Endothelial cell of umbilical vein (primary cell): ENCODE results near the gene PTK6. TPM values are rescaled to one million over a fixed set of nuclear protein-coding genes. Genes with fewer than 3 reads are reported as not detected.

Experiments
- BruUV-seq: library from RNA; stranded (reverse); fragments of 400-500 nt; replicated peaks from 2 replicates; lab custom pipeline; 2021; lab: Mats Ljungman, UMichigan
- CTCF ChIA-PET: fragments of 300-600, 350-600 bp; sonication (Branson Sonifier 250); formaldehyde crosslinking; loops from one replicate; lab custom pipeline; 2021; ENCODE audit warnings: antibody characterized with exemption, inconsistent platforms; lab: Charles Lee
- POLR2A ChIA-PET: fragments of 300-600, 350-600 bp; sonication (Branson Sonifier 250); formaldehyde crosslinking; loops from one replicate; lab custom pipeline; 2021; ENCODE audit warnings: antibody characterized with exemption, inconsistent platforms; lab: Charles Lee
- DNase-seq: peaks from one replicate; pipeline ENCODE4 v3.0.0-alpha.2; 2011; ENCODE audit warnings: low read depth, low spot score
- FAIRE-seq: peaks from 2 replicates; lab custom pipeline; 2011; peaks lifted over from hg19 to GRCh38; lab: Jason Lieb, UNC
- H2AFZ ChIP-seq: 2 replicates; pipeline ENCODE4 v1.6.0; 2012; ENCODE audit warnings: low read depth, low read length, control low read depth, inconsistent platforms
- H3K27ac ChIP-seq: 2 replicates; pipeline ENCODE4 v1.5.1; 2011; ENCODE audit warnings: low read depth, mild to moderate bottlenecking, control low read depth, low read length, moderate library complexity; ENCODE audit not compliant: insufficient read depth
- H3K27me3 ChIP-seq, 2 experiments: 2 replicates each; pipeline versions ENCODE4 v1.6.0 to v1.6.1; 2011; ENCODE audit warnings: low read length in 2 of 2, mixed read lengths in 1 of 2; ENCODE audit not compliant: control insufficient read depth in 2 of 2, insufficient read depth in 2 of 2
- H3K36me3 ChIP-seq, 2 experiments: 2 replicates in 1 of 2; 3 replicates in 1 of 2; pipeline ENCODE4 v1.5.1; 2011; ENCODE audit warnings: low read length in 2 of 2, mild to moderate bottlenecking in 1 of 2, moderate library complexity in 1 of 2; ENCODE audit not compliant: control insufficient read depth in 2 of 2, insufficient read depth in 2 of 2; ENCODE audit errors: extremely low read depth in 1 of 2
- H3K4me1 ChIP-seq: 3 replicates; pipeline ENCODE4 v1.5.1; 2011; ENCODE audit warnings: mild to moderate bottlenecking, low read length; ENCODE audit not compliant: control insufficient read depth, insufficient read depth; ENCODE audit errors: extremely low read depth
- H3K4me2 ChIP-seq: 2 replicates; pipeline ENCODE4 v1.6.1; 2011; ENCODE audit warnings: low read length, control low read depth, mixed read lengths; ENCODE audit not compliant: insufficient read depth
- H3K4me3 ChIP-seq, 3 experiments: fragments of 200-600 bp in 1 of 3; sonication (generic), shearing (Covaris generic) in 1 of 3; replicated peaks in 1 of 3; 2 replicates each; pipeline ENCODE4 v1.5.1; 2011 to 2016; ENCODE audit warnings: control low read depth in 3 of 3, low read length in 3 of 3, mild to moderate bottlenecking in 2 of 3, inconsistent platforms in 1 of 3, low read depth in 1 of 3, moderate library complexity in 1 of 3; ENCODE audit not compliant: insufficient read depth in 1 of 3
- H3K79me2 ChIP-seq: 2 replicates; pipeline ENCODE4 v1.6.0; 2012; ENCODE audit warnings: low read length, inconsistent platforms; ENCODE audit not compliant: control insufficient read depth, insufficient read depth
- H3K9ac ChIP-seq: replicated peaks from 2 replicates; pipeline ENCODE3; 2011; ENCODE audit warnings: low read length, control low read depth; ENCODE audit not compliant: insufficient read depth; ENCODE audit errors: extremely low read depth
- H3K9me1 ChIP-seq: replicated peaks from 3 replicates; pipeline ENCODE4 v1.6.0; 2011; ENCODE audit warnings: mild to moderate bottlenecking, low read length; ENCODE audit not compliant: control insufficient read depth, insufficient read depth; ENCODE audit errors: extremely low read depth
- H3K9me3 ChIP-seq: replicated peaks from 2 replicates; pipeline ENCODE4 v1.5.1; 2012; ENCODE audit warnings: low read length, inconsistent platforms; ENCODE audit not compliant: control insufficient read depth, insufficient read depth
- H4K20me1 ChIP-seq: replicated peaks from 2 replicates; pipeline ENCODE3; 2011; ENCODE audit warnings: mild to moderate bottlenecking, low read length; ENCODE audit not compliant: control insufficient read depth, insufficient read depth; ENCODE audit errors: extremely low read depth
- EZH2 ChIP-seq: IDR thresholded peaks from 2 replicates; pipeline ENCODE4 v1.6.1; 2012; ENCODE audit warnings: borderline replicate concordance, low read depth, mild to moderate bottlenecking, moderate library complexity, low read length, inconsistent platforms; ENCODE audit not compliant: severe bottlenecking
- FOS ChIP-seq: IDR thresholded peaks from 2 replicates; pipeline ENCODE4 v1.6.1; 2011; ENCODE audit warnings: mild to moderate bottlenecking, low read length, moderate library complexity, borderline replicate concordance; ENCODE audit not compliant: insufficient read depth
- GATA2 ChIP-seq: IDR thresholded peaks from 2 replicates; pipeline ENCODE4 v1.7.0; 2011; ENCODE audit warnings: low read depth, mild to moderate bottlenecking, moderate library complexity, mixed read lengths, low read length; ENCODE audit not compliant: insufficient read length, insufficient read depth
- JUN ChIP-seq: IDR thresholded peaks from 2 replicates; pipeline ENCODE4 v1.6.1; 2011; ENCODE audit warnings: borderline replicate concordance, low read depth; ENCODE audit not compliant: insufficient read length, insufficient read depth
- MYC ChIP-seq: IDR thresholded peaks from one replicate; pipeline ENCODE4 v1.6.1; 2011; ENCODE audit warnings: mild to moderate bottlenecking, low read depth, low read length
- POLR2A ChIP-seq: IDR thresholded peaks from 2 replicates; pipeline ENCODE4 v1.6.1; 2012; ENCODE audit warnings: low read depth, mild to moderate bottlenecking, control low read depth, low read length
- POLR2AphosphoS5 ChIP-seq: IDR thresholded peaks from 2 replicates; pipeline ENCODE4 v1.6.1; 2012; ENCODE audit warnings: low read depth, mild to moderate bottlenecking, control low read depth, low read length, moderate library complexity; ENCODE audit not compliant: insufficient read depth
- dilution Hi-C: fragments of 300-500 bp; cut with MboI; formaldehyde crosslinking; loops from one replicate; pipeline ENCODE4 v1.15.0; 2019; ENCODE audit warnings: low sequenced_read_pairs; ENCODE audit not compliant: extremely low pct_ligation_motif_present
- intact Hi-C: fragments of 100-400 bp; cut with micrococcal nuclease; formaldehyde crosslinking; loops from one replicate; pipeline ENCODE4 v1.10.0; 2022
- polyA plus RNA-seq, 4 experiments: library from polyadenylated mRNA; depleted of rRNA in 3 of 4; stranded (reverse) in 3 of 4; unstranded in 1 of 4; fragments of >200 nt; gene quantifications; 2 replicates each; pipeline versions ENCODE4 v1.2.1 to v1.2.3, GENCODE V29; 2011 to 2012; ENCODE audit warnings: missing spikeins in 1 of 4
- total RNA-seq: library from RNA; stranded (reverse); gene quantifications from 2 replicates; pipeline ENCODE4 v1.2.3, GENCODE V29; 2021
- TF ChIP-seq, protein P1 (sequence below): IDR thresholded peaks from 2 replicates; pipeline ENCODE4 v1.6.1; 2011; ENCODE audit not compliant: insufficient read depth, insufficient read length
- TF ChIP-seq, protein P2 (sequence below), 2 donors: IDR thresholded peaks; 1 replicate in 1 of 2; 2 replicates in 1 of 2; pipeline ENCODE4 v1.5.1; 2011; ENCODE audit warnings: low read length in 2 of 2, mild to moderate bottlenecking in 2 of 2, moderate library complexity in 2 of 2, control low read depth in 1 of 2, inconsistent platforms in 1 of 2, low read depth in 1 of 2; ENCODE audit not compliant: insufficient read depth in 1 of 2; ENCODE audit errors: extremely low read depth in 1 of 2

Gene PTK6
- total and polyA plus RNA-seq, 2 donors (not counting 3 experiments of a cell fraction or from before 2014, with no cell fraction given), result 0.18 TPM; not detected in 1

DNA sequence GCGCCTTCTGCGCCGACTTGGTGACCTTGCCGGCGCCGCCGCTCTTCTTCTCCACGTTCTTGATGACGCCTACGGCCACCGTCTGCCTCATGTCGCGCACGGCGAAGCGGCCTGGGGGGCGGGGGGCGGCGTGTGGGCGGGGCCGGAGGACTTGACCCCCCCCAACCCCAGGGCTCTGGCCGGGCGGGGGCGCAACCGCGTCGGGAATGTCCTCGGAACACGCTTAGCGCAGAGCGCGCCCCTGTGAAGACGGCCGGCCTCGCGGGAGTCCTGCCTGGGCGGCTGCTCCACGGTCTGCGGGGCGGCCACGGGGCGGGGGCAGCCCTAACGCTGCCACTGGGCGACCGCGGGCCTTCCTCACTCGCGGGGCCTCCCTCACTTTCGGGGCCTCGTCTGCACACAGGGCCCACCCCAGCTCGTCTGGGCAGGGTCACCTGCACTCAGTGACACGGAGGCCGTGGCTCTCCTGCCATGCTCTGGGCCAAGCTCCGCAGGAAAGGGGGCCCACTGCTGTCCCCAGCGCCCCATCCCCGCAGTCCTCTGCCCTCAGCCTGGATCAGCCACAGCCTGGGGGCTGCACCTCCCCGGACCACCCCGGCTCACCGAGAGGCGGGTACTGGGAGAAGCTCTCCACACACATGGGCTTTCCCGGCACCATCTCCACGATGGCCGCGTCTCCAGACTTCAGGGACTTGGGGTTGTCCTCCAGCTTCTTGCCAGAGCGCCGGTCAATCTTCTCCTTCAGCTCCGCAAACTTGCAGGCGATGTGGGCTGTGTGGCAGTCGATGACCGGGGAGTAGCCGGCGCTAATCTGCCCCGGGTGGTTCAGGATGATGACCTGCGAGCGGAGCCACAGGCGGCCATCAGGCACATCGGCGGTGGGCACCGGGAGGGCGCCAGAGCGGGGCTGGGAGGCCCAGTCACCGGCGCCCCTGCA is 48.6 kb downstream of the PTK6 start:
- BruUV-seq, result no TSS peak
- POLR2A ChIA-PET, result no interaction called here

More for the DNA sequence above, 48.6 kb downstream of the PTK6 start:
- Histone ChIP-seq H3K4me1 (no peaks in the 10 kb centered on the region), H3K36me3 (no peaks in the 10 kb centered on the region), H3K9me1 (no peaks in the 10 kb centered on the region), H4K20me1 (no peaks in the 10 kb centered on the region), H3K27me3 (no peaks in the 10 kb centered on the region), H3K9me3 (no peaks in the 10 kb centered on the region), H3K4me3 (no peak overlapping the region), H3K4me2 (no peak overlapping the region), H3K9ac (no peak overlapping the region), H2AFZ (no peak overlapping the region), H3K27ac (no peak overlapping the region), H3K79me2 (no peaks in the 10 kb centered on the region)
- CTCF ChIA-PET, result no interaction called here
- intact Hi-C loops, result no loop called here
- DNase-seq (no peak), FAIRE-seq (no peak)
- dilution Hi-C loops, result no loop called here
- TF ChIP-seq POLR2AphosphoS5 (no peak), EZH2 (no peak), MYC (no peak), FOS (no peak), JUN (no peak), POLR2A (no peak), GATA2 (no peak)
- TF ChIP-seq, protein P1, sequence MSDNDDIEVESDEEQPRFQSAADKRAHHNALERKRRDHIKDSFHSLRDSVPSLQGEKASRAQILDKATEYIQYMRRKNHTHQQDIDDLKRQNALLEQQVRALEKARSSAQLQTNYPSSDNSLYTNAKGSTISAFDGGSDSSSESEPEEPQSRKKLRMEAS, result no peak
- TF ChIP-seq, protein P2, sequence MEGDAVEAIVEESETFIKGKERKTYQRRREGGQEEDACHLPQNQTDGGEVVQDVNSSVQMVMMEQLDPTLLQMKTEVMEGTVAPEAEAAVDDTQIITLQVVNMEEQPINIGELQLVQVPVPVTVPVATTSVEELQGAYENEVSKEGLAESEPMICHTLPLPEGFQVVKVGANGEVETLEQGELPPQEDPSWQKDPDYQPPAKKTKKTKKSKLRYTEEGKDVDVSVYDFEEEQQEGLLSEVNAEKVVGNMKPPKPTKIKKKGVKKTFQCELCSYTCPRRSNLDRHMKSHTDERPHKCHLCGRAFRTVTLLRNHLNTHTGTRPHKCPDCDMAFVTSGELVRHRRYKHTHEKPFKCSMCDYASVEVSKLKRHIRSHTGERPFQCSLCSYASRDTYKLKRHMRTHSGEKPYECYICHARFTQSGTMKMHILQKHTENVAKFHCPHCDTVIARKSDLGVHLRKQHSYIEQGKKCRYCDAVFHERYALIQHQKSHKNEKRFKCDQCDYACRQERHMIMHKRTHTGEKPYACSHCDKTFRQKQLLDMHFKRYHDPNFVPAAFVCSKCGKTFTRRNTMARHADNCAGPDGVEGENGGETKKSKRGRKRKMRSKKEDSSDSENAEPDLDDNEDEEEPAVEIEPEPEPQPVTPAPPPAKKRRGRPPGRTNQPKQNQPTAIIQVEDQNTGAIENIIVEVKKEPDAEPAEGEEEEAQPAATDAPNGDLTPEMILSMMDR (IDR thresholded peaks at IDR 0.05; ENCODE audit: extremely low read depth in 1 of 2, insufficient read depth in 1 of 2, low read depth in 1 of 2, low read length in 2 of 2), result no peak
